HEK293 (cell line): Measurements from ENCODE around the gene MAGOHB.

ENCODE experiments used
- GFI1B ChIP-seq: fragments of 450-650 bp; formaldehyde crosslinking; IDR thresholded peaks from 2 replicates; pipeline ENCODE4 v1.5.1; 2016; ENCODE audit warnings: missing biosample characterization, missing genetic modification characterization
- ZBTB1 ChIP-seq: fragments of 450-650 bp; formaldehyde crosslinking; IDR thresholded peaks from 2 replicates; pipeline ENCODE4 v1.5.1; 2016; ENCODE audit warnings: missing biosample characterization, missing genetic modification characterization
- ZNF138 ChIP-seq: fragments of 450-650 bp; formaldehyde crosslinking; IDR thresholded peaks from 2 replicates; pipeline ENCODE4 v1.5.1; 2016; ENCODE audit warnings: missing biosample characterization, missing genetic modification characterization, borderline replicate concordance
- ZNF2 ChIP-seq: fragments of 450-650 bp; formaldehyde crosslinking; IDR thresholded peaks from 2 replicates; pipeline ENCODE4 v1.5.1; 2016; ENCODE audit warnings: missing biosample characterization, missing genetic modification characterization
- ZNF350 ChIP-seq: fragments of 450-650 bp; formaldehyde crosslinking; IDR thresholded peaks from 2 replicates; pipeline ENCODE4 v1.5.0; 2017; ENCODE audit warnings: missing biosample characterization, mild to moderate bottlenecking, missing genetic modification characterization
- ZSCAN23 ChIP-seq: fragments of 450-650 bp; formaldehyde crosslinking; IDR thresholded peaks from 2 replicates; pipeline ENCODE4 v1.5.1; 2016; ENCODE audit warnings: missing biosample characterization, missing genetic modification characterization
- TF ChIP-seq, protein P1 (sequence below): fragments of 450-650 bp; formaldehyde crosslinking; IDR thresholded peaks from 2 replicates; pipeline ENCODE4 v1.5.1; 2016; ENCODE audit warnings: missing biosample characterization, missing genetic modification characterization
- TF ChIP-seq, protein P2 (sequence below): fragments of 450-650 bp; formaldehyde crosslinking; IDR thresholded peaks from 2 replicates; pipeline ENCODE4 v1.5.1; 2016; ENCODE audit warnings: missing biosample characterization, missing genetic modification characterization, low read depth
- TF ChIP-seq, protein P3 (sequence below): fragments of 450-650 bp; formaldehyde crosslinking; IDR thresholded peaks from 2 replicates; pipeline ENCODE4 v1.5.1; 2016; ENCODE audit warnings: missing biosample characterization, missing genetic modification characterization

DNA sequence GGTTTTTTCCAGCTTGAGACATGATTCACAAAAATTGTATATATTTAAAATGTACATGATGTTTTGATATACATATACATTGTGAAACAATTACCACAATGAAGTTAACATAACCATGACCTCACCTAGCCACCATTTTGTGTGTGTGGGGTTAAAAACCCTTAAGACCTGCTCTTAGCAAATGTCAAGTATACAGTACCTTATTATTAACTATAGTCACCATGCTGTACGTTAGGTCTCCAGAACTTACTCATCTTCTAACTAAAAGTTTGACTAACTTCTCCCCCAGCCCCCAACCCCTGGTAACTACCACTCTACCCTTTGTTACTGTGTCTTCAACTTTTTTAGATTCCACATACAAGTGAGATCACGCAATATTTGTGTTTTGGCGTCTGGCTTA lies 55.1 kb downstream of the MAGOHB start:
- TF ChIP-seq, protein P1, sequence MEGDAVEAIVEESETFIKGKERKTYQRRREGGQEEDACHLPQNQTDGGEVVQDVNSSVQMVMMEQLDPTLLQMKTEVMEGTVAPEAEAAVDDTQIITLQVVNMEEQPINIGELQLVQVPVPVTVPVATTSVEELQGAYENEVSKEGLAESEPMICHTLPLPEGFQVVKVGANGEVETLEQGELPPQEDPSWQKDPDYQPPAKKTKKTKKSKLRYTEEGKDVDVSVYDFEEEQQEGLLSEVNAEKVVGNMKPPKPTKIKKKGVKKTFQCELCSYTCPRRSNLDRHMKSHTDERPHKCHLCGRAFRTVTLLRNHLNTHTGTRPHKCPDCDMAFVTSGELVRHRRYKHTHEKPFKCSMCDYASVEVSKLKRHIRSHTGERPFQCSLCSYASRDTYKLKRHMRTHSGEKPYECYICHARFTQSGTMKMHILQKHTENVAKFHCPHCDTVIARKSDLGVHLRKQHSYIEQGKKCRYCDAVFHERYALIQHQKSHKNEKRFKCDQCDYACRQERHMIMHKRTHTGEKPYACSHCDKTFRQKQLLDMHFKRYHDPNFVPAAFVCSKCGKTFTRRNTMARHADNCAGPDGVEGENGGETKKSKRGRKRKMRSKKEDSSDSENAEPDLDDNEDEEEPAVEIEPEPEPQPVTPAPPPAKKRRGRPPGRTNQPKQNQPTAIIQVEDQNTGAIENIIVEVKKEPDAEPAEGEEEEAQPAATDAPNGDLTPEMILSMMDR (tag by site-specific recombination) = no peak
- TF ChIP-seq ZNF2 (no peak), ZNF350 (tag by site-specific recombination) (no peak), ZNF138 (tag by site-specific recombination) (no peak), GFI1B (tag by site-specific recombination) (no peak), ZSCAN23 (tag by site-specific recombination) (no peak), ZBTB1 (tag by site-specific recombination) (no peak)
- TF ChIP-seq, protein P2, sequence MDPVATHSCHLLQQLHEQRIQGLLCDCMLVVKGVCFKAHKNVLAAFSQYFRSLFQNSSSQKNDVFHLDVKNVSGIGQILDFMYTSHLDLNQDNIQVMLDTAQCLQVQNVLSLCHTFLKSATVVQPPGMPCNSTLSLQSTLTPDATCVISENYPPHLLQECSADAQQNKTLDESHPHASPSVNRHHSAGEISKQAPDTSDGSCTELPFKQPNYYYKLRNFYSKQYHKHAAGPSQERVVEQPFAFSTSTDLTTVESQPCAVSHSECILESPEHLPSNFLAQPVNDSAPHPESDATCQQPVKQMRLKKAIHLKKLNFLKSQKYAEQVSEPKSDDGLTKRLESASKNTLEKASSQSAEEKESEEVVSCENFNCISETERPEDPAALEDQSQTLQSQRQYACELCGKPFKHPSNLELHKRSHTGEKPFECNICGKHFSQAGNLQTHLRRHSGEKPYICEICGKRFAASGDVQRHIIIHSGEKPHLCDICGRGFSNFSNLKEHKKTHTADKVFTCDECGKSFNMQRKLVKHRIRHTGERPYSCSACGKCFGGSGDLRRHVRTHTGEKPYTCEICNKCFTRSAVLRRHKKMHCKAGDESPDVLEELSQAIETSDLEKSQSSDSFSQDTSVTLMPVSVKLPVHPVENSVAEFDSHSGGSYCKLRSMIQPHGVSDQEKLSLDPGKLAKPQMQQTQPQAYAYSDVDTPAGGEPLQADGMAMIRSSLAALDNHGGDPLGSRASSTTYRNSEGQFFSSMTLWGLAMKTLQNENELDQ (tag by site-specific recombination) = no peak
- TF ChIP-seq, protein P3, sequence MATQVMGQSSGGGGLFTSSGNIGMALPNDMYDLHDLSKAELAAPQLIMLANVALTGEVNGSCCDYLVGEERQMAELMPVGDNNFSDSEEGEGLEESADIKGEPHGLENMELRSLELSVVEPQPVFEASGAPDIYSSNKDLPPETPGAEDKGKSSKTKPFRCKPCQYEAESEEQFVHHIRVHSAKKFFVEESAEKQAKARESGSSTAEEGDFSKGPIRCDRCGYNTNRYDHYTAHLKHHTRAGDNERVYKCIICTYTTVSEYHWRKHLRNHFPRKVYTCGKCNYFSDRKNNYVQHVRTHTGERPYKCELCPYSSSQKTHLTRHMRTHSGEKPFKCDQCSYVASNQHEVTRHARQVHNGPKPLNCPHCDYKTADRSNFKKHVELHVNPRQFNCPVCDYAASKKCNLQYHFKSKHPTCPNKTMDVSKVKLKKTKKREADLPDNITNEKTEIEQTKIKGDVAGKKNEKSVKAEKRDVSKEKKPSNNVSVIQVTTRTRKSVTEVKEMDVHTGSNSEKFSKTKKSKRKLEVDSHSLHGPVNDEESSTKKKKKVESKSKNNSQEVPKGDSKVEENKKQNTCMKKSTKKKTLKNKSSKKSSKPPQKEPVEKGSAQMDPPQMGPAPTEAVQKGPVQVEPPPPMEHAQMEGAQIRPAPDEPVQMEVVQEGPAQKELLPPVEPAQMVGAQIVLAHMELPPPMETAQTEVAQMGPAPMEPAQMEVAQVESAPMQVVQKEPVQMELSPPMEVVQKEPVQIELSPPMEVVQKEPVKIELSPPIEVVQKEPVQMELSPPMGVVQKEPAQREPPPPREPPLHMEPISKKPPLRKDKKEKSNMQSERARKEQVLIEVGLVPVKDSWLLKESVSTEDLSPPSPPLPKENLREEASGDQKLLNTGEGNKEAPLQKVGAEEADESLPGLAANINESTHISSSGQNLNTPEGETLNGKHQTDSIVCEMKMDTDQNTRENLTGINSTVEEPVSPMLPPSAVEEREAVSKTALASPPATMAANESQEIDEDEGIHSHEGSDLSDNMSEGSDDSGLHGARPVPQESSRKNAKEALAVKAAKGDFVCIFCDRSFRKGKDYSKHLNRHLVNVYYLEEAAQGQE (tag by site-specific recombination) = no peak
